ENCODE results near the gene FRMPD4. TPM values are rescaled to one million over a fixed set of nuclear protein-coding genes. Genes with fewer than 3 reads are reported as not detected.

The FRMPD4 gene
- total and polyA plus RNA-seq, 2 experiments from 2014 or later: 0.60 to 1.5 TPM

DNA sequence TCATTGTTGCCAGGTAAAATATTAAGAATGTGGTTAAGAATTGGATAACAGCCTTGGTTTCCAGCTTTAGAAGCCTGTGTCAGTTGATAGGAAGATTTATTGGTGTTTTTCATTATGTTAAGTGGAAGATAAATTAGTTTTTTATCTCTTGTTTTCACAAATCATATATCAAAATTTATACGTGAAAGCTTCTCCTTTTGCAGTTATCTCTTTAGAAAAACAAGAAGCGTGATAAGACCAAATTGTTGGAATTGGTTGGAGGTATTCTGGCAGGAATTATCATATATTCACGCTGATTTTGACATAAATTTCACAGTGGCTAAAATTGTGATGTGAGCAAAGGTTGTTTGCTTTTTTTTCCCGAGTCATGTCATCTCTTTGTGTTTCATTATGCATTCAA lies 90.6 kb downstream of the FRMPD4 start:
- TF ChIP-seq CTCF (IDR thresholded peaks at IDR 0.05; ENCODE audit: low read depth, low read length): no peak
- no peak overlapping the region for H3K27ac ChIP-seq
- DNase-seq (ENCODE audit: low read depth in 1 of 2, low spot score in 1 of 2): no peak

DNA sequence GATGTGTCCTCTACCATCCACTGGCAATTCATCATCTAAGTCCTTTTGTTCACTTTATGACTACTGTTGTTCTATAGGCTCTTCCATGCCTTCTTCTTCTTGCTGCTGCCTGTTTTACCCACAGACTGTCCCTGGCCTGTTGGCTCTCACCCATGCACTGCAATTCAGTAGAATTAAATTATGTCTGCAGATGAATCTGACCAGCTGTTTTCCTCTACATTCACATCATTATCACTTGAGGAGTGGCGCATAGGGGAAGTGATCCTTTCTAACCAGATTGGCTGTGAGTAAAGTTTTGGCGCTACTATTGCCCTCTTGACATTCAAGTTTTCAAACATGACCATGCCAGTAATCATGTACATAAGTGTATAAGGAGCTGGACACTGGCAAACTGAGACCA lies 91.7 kb downstream of the FRMPD4 start:
- DNase-seq (ENCODE audit: low read depth in 1 of 2, low spot score in 1 of 2): no peak
- Histone ChIP-seq H3K4me3 (no peak overlapping the region), H3K27ac (no peak overlapping the region), H3K9me3 (ENCODE audit: low read depth) (no peaks in the 10 kb centered on the region), H3K27me3 (no peaks in the 10 kb centered on the region), H3K36me3 (no peaks in the 10 kb centered on the region), H3K4me1 (ENCODE audit: low read depth) (no peaks in the 10 kb centered on the region)
- no peak for TF ChIP-seq CTCF (IDR thresholded peaks at IDR 0.05; ENCODE audit: low read depth, low read length)

More for the DNA sequence above, 90.6 kb downstream of the FRMPD4 start:
- Histone ChIP-seq H3K4me1 (ENCODE audit: low read depth) (no peaks in the 10 kb centered on the region), H3K9me3 (ENCODE audit: low read depth) (no peaks in the 10 kb centered on the region), H3K27me3 (no peaks in the 10 kb centered on the region), H3K36me3 (no peaks in the 10 kb centered on the region), H3K4me3 (no peak overlapping the region)

DNA sequence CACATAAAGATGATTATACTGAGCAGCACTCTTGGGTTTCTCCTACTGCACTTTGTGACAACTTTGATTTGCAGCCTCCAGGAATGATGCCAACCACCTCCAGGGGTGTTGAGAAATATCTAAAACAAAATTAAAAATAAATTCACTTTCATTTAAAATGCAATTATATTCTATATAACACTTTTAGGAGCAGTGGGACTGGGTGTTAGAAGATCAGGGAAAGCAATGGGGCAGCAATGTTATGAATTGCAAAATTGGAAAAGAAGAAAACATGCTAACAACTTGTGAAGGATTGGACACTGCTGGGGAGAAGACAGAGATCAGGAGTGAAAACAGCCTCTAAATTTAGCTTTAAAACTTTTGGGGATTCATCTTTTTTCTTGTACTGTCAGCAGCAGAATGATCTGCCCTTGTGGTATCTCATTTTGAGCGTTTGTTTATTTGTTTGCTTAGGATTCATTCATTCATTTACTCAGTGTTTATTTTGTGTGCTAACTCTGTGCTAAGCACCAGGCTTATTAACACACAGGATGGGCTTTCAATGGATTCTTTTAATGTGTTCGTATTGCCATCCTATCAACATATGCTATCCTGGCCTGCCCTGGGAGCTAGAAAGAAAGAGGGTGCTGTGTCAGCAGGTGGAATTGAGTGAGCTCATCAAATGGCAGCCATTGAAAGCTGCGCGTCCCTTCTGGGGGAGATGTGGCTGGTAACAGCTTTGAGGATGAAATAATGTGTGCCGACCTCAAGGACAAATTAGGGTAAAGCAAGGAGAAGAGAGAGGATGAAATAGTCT lies 96.5 kb downstream of the FRMPD4 start:
- Histone ChIP-seq H3K9me3 (ENCODE audit: low read depth) (no peaks in the 10 kb centered on the region), H3K27ac (no peak overlapping the region), H3K36me3 (no peaks in the 10 kb centered on the region), H3K4me3 (no peak overlapping the region), H3K27me3 (no peaks in the 10 kb centered on the region), H3K4me1 (ENCODE audit: low read depth) (no peaks in the 10 kb centered on the region)
- TF ChIP-seq CTCF (IDR thresholded peaks at IDR 0.05; ENCODE audit: low read depth, low read length): no peak
- DNase-seq (ENCODE audit: low read depth in 1 of 2, low spot score in 1 of 2): no peak

DNA sequence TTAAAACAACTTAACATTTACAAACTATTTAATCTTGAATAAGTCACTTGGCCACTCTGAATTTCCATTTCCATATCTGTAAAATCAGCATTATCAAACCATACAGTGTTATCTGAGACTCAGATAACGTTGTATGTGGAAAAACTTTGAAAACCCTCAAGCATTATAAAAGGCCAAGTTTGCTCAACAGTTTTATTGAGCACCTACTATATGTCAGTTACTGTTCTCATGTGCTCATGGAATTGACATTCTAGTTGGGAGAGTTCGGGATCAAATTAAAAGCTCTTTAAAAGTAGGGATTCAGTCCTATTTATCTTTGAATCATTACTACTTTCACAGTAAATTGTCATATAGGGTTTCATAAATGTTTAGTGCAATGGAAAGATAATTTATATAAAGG lies 97.9 kb downstream of the FRMPD4 start:
- Histone ChIP-seq H3K9me3 (ENCODE audit: low read depth) (no peaks in the 10 kb centered on the region), H3K27me3 (no peaks in the 10 kb centered on the region), H3K27ac (no peak overlapping the region), H3K36me3 (no peaks in the 10 kb centered on the region), H3K4me1 (ENCODE audit: low read depth) (no peaks in the 10 kb centered on the region), H3K4me3 (no peak overlapping the region)
- no peak for TF ChIP-seq CTCF (IDR thresholded peaks at IDR 0.05; ENCODE audit: low read depth, low read length)
- no peak for DNase-seq (ENCODE audit: low read depth in 1 of 2, low spot score in 1 of 2)

DNA sequence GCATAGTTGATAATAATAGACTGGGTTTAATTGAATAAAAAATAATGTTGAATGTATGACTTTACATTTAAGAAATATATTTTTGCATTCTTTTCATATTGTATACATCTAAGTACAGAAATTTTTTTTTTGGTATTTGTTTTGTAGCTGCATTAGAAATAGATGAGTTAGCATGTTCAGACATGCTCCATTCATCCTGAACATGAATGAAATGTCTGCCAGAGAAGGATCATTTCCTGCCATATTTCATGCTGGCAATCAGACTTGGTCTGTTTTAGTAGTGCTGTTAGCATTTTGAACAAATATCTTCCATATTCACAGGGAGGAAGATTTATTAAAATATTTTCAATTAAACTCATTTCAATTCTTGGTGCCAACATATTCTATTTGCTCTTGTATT lies 98.9 kb downstream of the FRMPD4 start:
- H3K4me3 ChIP-seq: no peak overlapping the region
- no peaks in the 10 kb centered on the region for H3K4me1 ChIP-seq (ENCODE audit: low read depth)
- H3K27me3 ChIP-seq: no peaks in the 10 kb centered on the region
- no peak for TF ChIP-seq CTCF (IDR thresholded peaks at IDR 0.05; ENCODE audit: low read depth, low read length)
- no peak overlapping the region for H3K27ac ChIP-seq
- no peaks in the 10 kb centered on the region for H3K36me3 ChIP-seq
- DNase-seq (ENCODE audit: low read depth in 1 of 2, low spot score in 1 of 2): no peak
- H3K9me3 ChIP-seq (ENCODE audit: low read depth): no peaks in the 10 kb centered on the region

Measured in cardiac muscle cell (in vitro differentiated cells and primary cell).